ENCODE data around the gene COL4A1.

COL4A1 gene

DNA sequence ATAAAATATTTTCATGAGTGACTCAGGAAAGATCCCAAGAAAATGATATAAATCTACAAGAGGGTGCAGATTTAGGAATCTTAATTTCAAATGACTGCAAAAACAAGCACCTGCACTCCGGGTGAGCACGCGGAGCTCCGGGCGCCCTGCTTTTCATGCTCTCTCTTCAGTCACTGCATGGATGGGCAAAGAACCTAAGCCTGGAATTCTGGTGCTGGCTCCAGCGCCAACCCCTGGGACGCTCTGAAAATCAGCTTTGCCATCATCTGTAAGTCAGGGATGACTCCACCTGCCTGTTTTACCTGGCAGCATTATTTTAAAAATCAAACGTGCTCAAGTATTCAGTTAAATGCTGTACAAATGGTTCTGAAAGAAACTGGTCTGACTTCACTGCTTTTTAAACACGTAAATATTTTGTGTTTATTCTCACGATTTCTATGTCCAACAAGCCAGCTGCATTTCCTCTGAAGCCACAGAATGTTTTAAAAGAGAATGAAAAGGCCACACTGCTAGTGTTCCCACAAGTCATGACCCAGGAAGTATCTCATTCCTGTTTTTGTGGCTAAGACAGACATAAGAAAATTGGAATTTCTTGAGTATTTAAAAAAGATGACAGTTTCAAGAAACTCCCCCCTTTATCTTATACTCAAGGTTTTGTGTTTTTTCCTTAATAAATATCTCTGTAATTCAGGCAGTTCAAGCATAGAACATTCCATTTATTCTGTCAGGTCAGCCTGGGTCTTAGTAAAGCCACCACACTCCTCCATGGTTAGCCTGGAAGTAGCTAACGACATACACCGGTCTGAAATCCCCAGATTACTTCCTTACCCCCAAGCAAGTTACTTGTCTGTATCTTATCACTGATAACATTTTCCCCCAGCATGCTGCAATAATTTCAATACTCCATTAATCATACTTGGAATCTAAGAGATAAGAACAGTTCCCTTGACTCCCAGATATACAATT, 81.1 kb downstream of the COL4A1 start:
- H3K9me3 ChIP-seq (ENCODE audit: insufficient read depth, low read depth, low read length) = no peaks in the 10 kb centered on the region
- H3K27me3 ChIP-seq (ENCODE audit: insufficient read depth, low read length, poor library complexity, severe bottlenecking) = no peaks in the 10 kb centered on the region

DNA sequence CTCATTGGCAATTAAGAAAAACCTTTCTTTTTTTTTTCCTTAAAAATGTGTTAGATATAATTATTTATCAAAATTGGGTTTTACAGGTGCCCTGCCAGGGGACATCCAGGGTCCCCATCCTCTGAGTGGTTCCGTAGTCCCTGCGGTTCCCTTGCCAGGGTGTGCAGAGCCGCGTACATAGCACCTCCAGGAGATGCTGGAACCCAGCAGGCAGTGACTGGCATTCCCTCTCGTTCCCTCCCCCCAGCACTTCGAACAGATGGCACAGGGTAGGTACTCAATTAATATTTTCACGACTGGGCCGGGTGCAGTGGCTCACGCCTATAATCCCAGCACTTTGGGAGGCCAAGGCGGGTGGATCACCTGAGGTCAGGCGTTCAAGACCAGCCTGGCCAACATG, 82.0 kb downstream of the COL4A1 start:
- TF ChIP-seq, protein P1, sequence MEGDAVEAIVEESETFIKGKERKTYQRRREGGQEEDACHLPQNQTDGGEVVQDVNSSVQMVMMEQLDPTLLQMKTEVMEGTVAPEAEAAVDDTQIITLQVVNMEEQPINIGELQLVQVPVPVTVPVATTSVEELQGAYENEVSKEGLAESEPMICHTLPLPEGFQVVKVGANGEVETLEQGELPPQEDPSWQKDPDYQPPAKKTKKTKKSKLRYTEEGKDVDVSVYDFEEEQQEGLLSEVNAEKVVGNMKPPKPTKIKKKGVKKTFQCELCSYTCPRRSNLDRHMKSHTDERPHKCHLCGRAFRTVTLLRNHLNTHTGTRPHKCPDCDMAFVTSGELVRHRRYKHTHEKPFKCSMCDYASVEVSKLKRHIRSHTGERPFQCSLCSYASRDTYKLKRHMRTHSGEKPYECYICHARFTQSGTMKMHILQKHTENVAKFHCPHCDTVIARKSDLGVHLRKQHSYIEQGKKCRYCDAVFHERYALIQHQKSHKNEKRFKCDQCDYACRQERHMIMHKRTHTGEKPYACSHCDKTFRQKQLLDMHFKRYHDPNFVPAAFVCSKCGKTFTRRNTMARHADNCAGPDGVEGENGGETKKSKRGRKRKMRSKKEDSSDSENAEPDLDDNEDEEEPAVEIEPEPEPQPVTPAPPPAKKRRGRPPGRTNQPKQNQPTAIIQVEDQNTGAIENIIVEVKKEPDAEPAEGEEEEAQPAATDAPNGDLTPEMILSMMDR (conservative IDR thresholded peaks at IDR 0.05; ENCODE audit: low read length) = no peak
- TF ChIP-seq EZH2phosphoT487 (IDR thresholded peaks at IDR 0.05; ENCODE audit: borderline replicate concordance) = no peak
- no peak overlapping the region for H3K4me2 ChIP-seq (ENCODE audit: low read depth, low read length, poor library complexity, severe bottlenecking)
- no peaks in the 10 kb centered on the region for H3F3A ChIP-seq (ENCODE audit: low read depth)
- no peaks in the 10 kb centered on the region for H3K9me2 ChIP-seq (replicated peaks; ENCODE audit: low read depth, low read length)
- no peak overlapping the region for H3K4me3 ChIP-seq (ENCODE audit: low read length, poor library complexity, severe bottlenecking)
- no peak overlapping the region for H2AFZ ChIP-seq (ENCODE audit: low read length)
- no peaks in the 10 kb centered on the region for H3K9me3 ChIP-seq (ENCODE audit: insufficient read depth, low read depth, low read length)
- H3K36me3 ChIP-seq (ENCODE audit: insufficient read depth, low read length) = no peaks in the 10 kb centered on the region
- H4K20me1 ChIP-seq (ENCODE audit: insufficient read depth, low read length, poor library complexity, severe bottlenecking) = no peaks in the 10 kb centered on the region
- H3K27me3 ChIP-seq (ENCODE audit: insufficient read depth, low read length, poor library complexity, severe bottlenecking) = no peaks in the 10 kb centered on the region
- no peak overlapping the region for H3K9ac ChIP-seq (ENCODE audit: low read depth, low read length, poor library complexity, severe bottlenecking)
- H3K4me1 ChIP-seq (ENCODE audit: insufficient read depth, low read length, poor library complexity, severe bottlenecking) = no peaks in the 10 kb centered on the region
- H3K79me2 ChIP-seq (ENCODE audit: insufficient read depth, low read length) = no peaks in the 10 kb centered on the region

More for the DNA sequence above, 81.1 kb downstream of the COL4A1 start:
- Histone ChIP-seq H3K9ac (ENCODE audit: low read depth, low read length, poor library complexity, severe bottlenecking) (no peak overlapping the region), H3K4me1 (ENCODE audit: insufficient read depth, low read length, poor library complexity, severe bottlenecking) (no peaks in the 10 kb centered on the region), H4K20me1 (ENCODE audit: insufficient read depth, low read length, poor library complexity, severe bottlenecking) (no peaks in the 10 kb centered on the region), H2AFZ (ENCODE audit: low read length) (no peak overlapping the region), H3K4me2 (ENCODE audit: low read depth, low read length, poor library complexity, severe bottlenecking) (no peak overlapping the region), H3K36me3 (ENCODE audit: insufficient read depth, low read length) (no peaks in the 10 kb centered on the region), H3K79me2 (ENCODE audit: insufficient read depth, low read length) (no peaks in the 10 kb centered on the region), H3K9me2 (replicated peaks; ENCODE audit: low read depth, low read length) (no peaks in the 10 kb centered on the region), H3K4me3 (ENCODE audit: low read length, poor library complexity, severe bottlenecking) (no peak overlapping the region), H3F3A (ENCODE audit: low read depth) (no peaks in the 10 kb centered on the region)
- TF ChIP-seq, protein P1 (conservative IDR thresholded peaks at IDR 0.05; ENCODE audit: low read length) = no peak
- TF ChIP-seq EZH2phosphoT487 (IDR thresholded peaks at IDR 0.05; ENCODE audit: borderline replicate concordance) = no peak

DNA sequence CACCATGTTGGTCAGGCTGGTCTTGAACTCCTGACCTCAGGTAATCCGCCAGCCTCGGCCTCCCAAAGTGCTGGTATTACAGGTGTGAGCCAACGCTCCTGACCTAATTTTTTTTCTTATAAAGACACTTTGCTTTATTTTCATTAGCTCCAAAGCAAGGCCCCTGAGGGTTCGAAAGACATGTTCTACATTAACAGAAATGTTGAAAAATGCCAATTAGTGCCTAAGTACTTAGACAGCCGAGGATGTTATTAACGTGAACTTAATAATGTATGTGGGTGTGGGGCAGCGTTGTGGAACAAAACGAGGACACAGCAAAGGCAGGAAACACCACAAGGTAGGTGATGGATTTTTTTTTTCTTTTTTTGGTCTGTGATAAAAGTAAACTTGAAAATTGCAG, 82.4 kb downstream of the COL4A1 start:
- Histone ChIP-seq H2AFZ (ENCODE audit: low read length) (no peak overlapping the region), H3K79me2 (ENCODE audit: insufficient read depth, low read length) (no peaks in the 10 kb centered on the region), H4K20me1 (ENCODE audit: insufficient read depth, low read length, poor library complexity, severe bottlenecking) (no peaks in the 10 kb centered on the region), H3K4me2 (ENCODE audit: low read depth, low read length, poor library complexity, severe bottlenecking) (no peak overlapping the region), H3K9me3 (ENCODE audit: insufficient read depth, low read depth, low read length) (no peaks in the 10 kb centered on the region), H3K4me1 (ENCODE audit: insufficient read depth, low read length, poor library complexity, severe bottlenecking) (no peaks in the 10 kb centered on the region), H3K9me2 (replicated peaks; ENCODE audit: low read depth, low read length) (no peaks in the 10 kb centered on the region), H3K27me3 (ENCODE audit: insufficient read depth, low read length, poor library complexity, severe bottlenecking) (no peaks in the 10 kb centered on the region), H3K9ac (ENCODE audit: low read depth, low read length, poor library complexity, severe bottlenecking) (no peak overlapping the region), H3K36me3 (ENCODE audit: insufficient read depth, low read length) (no peaks in the 10 kb centered on the region), H3F3A (ENCODE audit: low read depth) (no peaks in the 10 kb centered on the region), H3K4me3 (ENCODE audit: low read length, poor library complexity, severe bottlenecking) (no peak overlapping the region)
- TF ChIP-seq, protein P1 (conservative IDR thresholded peaks at IDR 0.05; ENCODE audit: low read length) = no peak
- no peak for TF ChIP-seq EZH2phosphoT487 (IDR thresholded peaks at IDR 0.05; ENCODE audit: borderline replicate concordance)

Measured in Loucy (cell line).